IMR-90 (cell line): ENCODE data around the gene RNF4. TPM values are rescaled to one million over a fixed set of nuclear protein-coding genes. Genes with fewer than 3 reads are reported as not detected.

Source experiments
- ATAC-seq: fragments of 200-7000 bp; cut with Tn5 transposase; 2 replicates; pipeline ENCODE4 v1.9.1; 2020; ENCODE audit warnings: low read depth, mild to moderate bottlenecking, moderate library complexity
- BruUV-seq: library from RNA; stranded (reverse); fragments of 400-500 nt; replicated peaks from 2 replicates; lab custom pipeline; 2021; lab: Mats Ljungman, UMichigan
- CTCF ChIA-PET: fragments of 300-600 bp; formaldehyde crosslinking; extraction: SDS; loops from one replicate; lab custom pipeline; 2021; ENCODE audit warnings: antibody characterized with exemption; lab: Yijun Ruan, JAX
- POLR2A ChIA-PET: fragments of 300-600 bp; sonication (Branson Sonifier 250); formaldehyde crosslinking; loops from one replicate; lab custom pipeline; 2022; ENCODE audit warnings: antibody characterized with exemption; ENCODE audit not compliant: unreplicated experiment; lab: Charles Lee
- DNase-seq: peaks from one replicate; pipeline ENCODE4 v3.0.0; 2013
- H2AFZ ChIP-seq: replicated peaks from 2 replicates; pipeline ENCODE3; 2013; ENCODE audit warnings: low read length, mild to moderate bottlenecking; ENCODE audit not compliant: poor library complexity
- H2AK5ac ChIP-seq: 2 replicates; pipeline ENCODE4 v1.6.1; 2013; ENCODE audit warnings: low read depth, low read length, inconsistent platforms
- H2AK9ac ChIP-seq: replicated peaks from 2 replicates; pipeline ENCODE3; 2013; ENCODE audit warnings: mild to moderate bottlenecking, low read depth, low read length, moderate library complexity; ENCODE audit not compliant: poor library complexity
- H2BK120ac ChIP-seq: 2 replicates; pipeline ENCODE4 v1.6.1; 2013; ENCODE audit warnings: low read depth, low read length, inconsistent platforms
- H2BK15ac ChIP-seq: 3 replicates; pipeline ENCODE4 v1.6.1; 2013; ENCODE audit warnings: low read depth, low read length, inconsistent platforms
- H2BK20ac ChIP-seq: 2 replicates; pipeline ENCODE4 v1.6.1; 2013; ENCODE audit warnings: low read depth, mild to moderate bottlenecking, inconsistent platforms, low read length, moderate library complexity
- H2BK5ac ChIP-seq: 2 replicates; pipeline ENCODE4 v1.6.1; 2013; ENCODE audit warnings: mild to moderate bottlenecking, low read depth, low read length, inconsistent platforms; ENCODE audit not compliant: poor library complexity, severe bottlenecking
- H3K14ac ChIP-seq: replicated peaks from 2 replicates; pipeline ENCODE4 v1.6.1; 2013; ENCODE audit warnings: low read depth, low read length, inconsistent platforms
- H3K18ac ChIP-seq: 2 replicates; pipeline ENCODE4 v1.6.1; 2013; ENCODE audit warnings: low read depth, low read length, control low read depth
- H3K23ac ChIP-seq: 2 replicates; pipeline ENCODE4 v1.6.1; 2013; ENCODE audit warnings: low read depth, low read length, inconsistent platforms
- H3K27ac ChIP-seq: 2 replicates; pipeline ENCODE4 v1.5.1; 2013; ENCODE audit warnings: mild to moderate bottlenecking, control low read depth, low read length; ENCODE audit not compliant: insufficient read depth
- H3K27me3 ChIP-seq: 2 replicates; pipeline ENCODE4 v1.6.1; 2013; ENCODE audit warnings: low read length; ENCODE audit not compliant: control insufficient read depth, insufficient read depth
- H3K36me3 ChIP-seq: 2 replicates; pipeline ENCODE4 v1.6.1; 2013; ENCODE audit warnings: low read length, mixed read lengths; ENCODE audit not compliant: control insufficient read depth, insufficient read depth
- H3K4ac ChIP-seq: 2 replicates; pipeline ENCODE4 v1.6.1; 2013; ENCODE audit warnings: low read depth, low read length, inconsistent platforms
- H3K4me1 ChIP-seq: 2 replicates; pipeline ENCODE4 v1.6.1; 2013; ENCODE audit warnings: low read length, mixed read lengths; ENCODE audit not compliant: control insufficient read depth, insufficient read depth
- H3K4me2 ChIP-seq: 2 replicates; pipeline ENCODE4 v1.6.1; 2013; ENCODE audit warnings: low read depth, mild to moderate bottlenecking, control low read depth, low read length, moderate library complexity
- H3K4me3 ChIP-seq: 2 replicates; pipeline ENCODE4 v1.5.1; 2013; ENCODE audit warnings: low read depth, mild to moderate bottlenecking, control low read depth, low read length, moderate library complexity; ENCODE audit not compliant: insufficient read depth
- H3K56ac ChIP-seq: 2 replicates; pipeline ENCODE4 v1.6.1; 2013; ENCODE audit warnings: low read length, inconsistent platforms; ENCODE audit not compliant: insufficient read depth; ENCODE audit errors: extremely low read depth
- H3K79me1 ChIP-seq, 2 experiments: 2 replicates each; pipeline ENCODE4 v1.6.1; 2013; ENCODE audit warnings: low read length in 2 of 2, inconsistent platforms in 1 of 2, low read depth in 1 of 2
- H3K9ac ChIP-seq: 2 replicates; pipeline ENCODE4 v1.6.1; 2013; ENCODE audit warnings: low read depth, low read length, control low read depth
- H3K9me1 ChIP-seq: 2 replicates; pipeline ENCODE4 v1.6.1; 2013; ENCODE audit warnings: low read length, inconsistent platforms; ENCODE audit not compliant: insufficient read depth
- H3K9me3 ChIP-seq: 2 replicates; pipeline ENCODE4 v1.6.1; 2013; ENCODE audit warnings: low read length; ENCODE audit not compliant: control insufficient read depth, insufficient read depth
- H4K20me1 ChIP-seq: 2 replicates; pipeline ENCODE4 v1.6.1; 2013; ENCODE audit warnings: low read length, inconsistent platforms; ENCODE audit not compliant: insufficient read depth
- H4K5ac ChIP-seq: 2 replicates; pipeline ENCODE4 v1.6.1; 2013; ENCODE audit warnings: mild to moderate bottlenecking, low read depth, low read length, control low read depth
- H4K8ac ChIP-seq, 2 experiments: 2 replicates each; pipeline ENCODE4 v1.6.1; 2013; ENCODE audit warnings: low read depth in 2 of 2, low read length in 2 of 2, control low read depth in 1 of 2, inconsistent platforms in 1 of 2
- H4K91ac ChIP-seq: 2 replicates; pipeline ENCODE4 v1.6.1; 2013; ENCODE audit warnings: low read depth, low read length, inconsistent platforms; ENCODE audit not compliant: insufficient read depth
- BHLHE40 ChIP-seq: fragments of 150-350 bp; IDR thresholded peaks from 2 replicates; pipeline ENCODE4 v1.6.1; 2016; ENCODE audit warnings: mild to moderate bottlenecking, low read depth, low read length
- CEBPB ChIP-seq: IDR thresholded peaks from 2 replicates; pipeline ENCODE4 v1.6.1; 2012; ENCODE audit warnings: low read depth, low read length, improper control_type of control experiment
- CHD1 ChIP-seq: IDR thresholded peaks from 2 replicates; pipeline ENCODE4 v1.6.1; 2012; ENCODE audit warnings: low read depth, low read length, improper control_type of control experiment
- ELK1 ChIP-seq: fragments of 150-350 bp; IDR thresholded peaks from 2 replicates; pipeline ENCODE4 v1.6.1; 2016; ENCODE audit warnings: low read depth, mild to moderate bottlenecking, low read length, moderate library complexity, borderline replicate concordance
- FOS ChIP-seq: fragments of 150-350 bp; IDR thresholded peaks from 2 replicates; pipeline ENCODE4 v1.6.1; 2016; ENCODE audit warnings: low read depth, low read length
- MAFK ChIP-seq: IDR thresholded peaks from 2 replicates; pipeline ENCODE4 v1.6.1; 2012; ENCODE audit warnings: low read depth, low read length, improper control_type of control experiment
- MAZ ChIP-seq: IDR thresholded peaks from 2 replicates; pipeline ENCODE4 v1.6.1; 2012; ENCODE audit warnings: low read depth, mild to moderate bottlenecking, low read length, improper control_type of control experiment, moderate library complexity, borderline replicate concordance
- MXI1 ChIP-seq: IDR thresholded peaks from 2 replicates; pipeline ENCODE4 v1.6.1; 2012; ENCODE audit warnings: low read depth, mild to moderate bottlenecking, low read length, moderate library complexity, borderline replicate concordance
- NFE2L2 ChIP-seq: fragments of 150-350 bp; IDR thresholded peaks from 2 replicates; pipeline ENCODE4 v1.6.1; 2016; ENCODE audit warnings: low read depth, mild to moderate bottlenecking, low read length
- POLR2A ChIP-seq: IDR thresholded peaks from 2 replicates; pipeline ENCODE4 v1.6.1; 2012; ENCODE audit warnings: mild to moderate bottlenecking, low read depth, low read length
- RAD21 ChIP-seq: IDR thresholded peaks from 2 replicates; pipeline ENCODE4 v1.6.1; 2012; ENCODE audit warnings: low read length, improper control_type of control experiment
- RCOR1 ChIP-seq: IDR thresholded peaks from 2 replicates; pipeline ENCODE4 v1.6.1; 2012; ENCODE audit warnings: mild to moderate bottlenecking, low read length, improper control_type of control experiment; ENCODE audit not compliant: insufficient replicate concordance
- RFX5 ChIP-seq: IDR thresholded peaks from 2 replicates; pipeline ENCODE4 v1.8.0; 2012; ENCODE audit warnings: low read depth, mild to moderate bottlenecking, low read length, moderate library complexity
- WGBS, 2 experiments: methylation state at CpG; one replicate each; pipeline versions ENCODE4 v1.1.5 to v1.1.7; 2013; ENCODE audit warnings: missing lambda C conversion rate in 2 of 2; ENCODE audit not compliant: insufficient read length in 1 of 2; ENCODE audit errors: extremely low coverage in 2 of 2; 5-methylcytosine and 5-hydroxymethylcytosine counted together
- dilution Hi-C: fragments of 300-500 bp; cut with HindIII; formaldehyde crosslinking; loops from one replicate; pipeline ENCODE4 v1.14.3; 2018; ENCODE audit warnings: low sequenced_read_pairs; ENCODE audit not compliant: unreplicated experiment
- in situ Hi-C: fragments of 300-500 bp; cut with MboI; formaldehyde crosslinking; loops from 3 replicates; pipeline ENCODE4 v1.14.3; 2019; ENCODE audit warnings: low sequenced_read_pairs, inconsistent platforms, mixed read lengths
- intact Hi-C: fragments of 100-400 bp; cut with micrococcal nuclease; formaldehyde crosslinking; loops from 2 replicates; pipeline ENCODE4 v1.10.0; 2022
- polyA plus RNA-seq, 3 experiments: library from polyadenylated mRNA; depleted of rRNA; stranded (reverse); fragments of >200 nt; gene quantifications; 2 replicates each; pipeline ENCODE4 v1.2.3, GENCODE V29; 2012; ENCODE audit warnings: low replicate concordance in 1 of 3
- total RNA-seq: library from RNA; depleted of rRNA; stranded (reverse); fragments of >200 nt; gene quantifications from 2 replicates; pipeline ENCODE4 v1.2.3, GENCODE V29; 2012
- TF ChIP-seq, protein P1 (sequence below): fragments of 150-350 bp; IDR thresholded peaks from 2 replicates; pipeline ENCODE4 v1.6.1; 2017; ENCODE audit warnings: mild to moderate bottlenecking, antibody characterized with exemption, low read length, low read depth

RNF4 gene
- total and polyA plus RNA-seq, 2 of the 4 experiments (the other 2 are of a cell fraction) = 63.8 to 73.8 TPM

GRCh38 chr4:2462218-2462991 is 6.5 kb upstream of the RNF4 start:
- H2AK9ac ChIP-seq = peak overlapping the region; percentile 28
- peak overlapping the region; percentile 74 for H3K4me2 ChIP-seq
- peaks cover 3% of the 10 kb centered on the region; the same call in 1 of the 2 replicates for H3K9me1 ChIP-seq
- ATAC-seq (peak; percentile 97), DNase-seq (peak; percentile 76)
- peak overlapping the region; percentile 93 for H2AFZ ChIP-seq
- H4K8ac ChIP-seq = peak overlapping the region in 1 of 2 experiments; percentile 33; a peak in 1 of 4 replicates
- H3K27ac ChIP-seq = peak overlapping the region; percentile 6; the same call in 1 of the 2 replicates
- H2BK20ac ChIP-seq = no peak overlapping the region
- no peak overlapping the region for H2BK120ac ChIP-seq
- intact Hi-C loops = loop anchor here (5.0 kb wide), 1 partner anchor 220 kb away; the partner anchor contains the start of genes HAUS3 and POLN
- H3K56ac ChIP-seq = no peak overlapping the region
- H3K36me3 ChIP-seq = peaks cover 2% of the 10 kb centered on the region; the same call in 1 of the 2 replicates
- in situ Hi-C loops = no loop called here
- no TSS peak for BruUV-seq
- H2BK15ac ChIP-seq = no peak overlapping the region
- dilution Hi-C loops = no loop called here
- peak overlapping the region; percentile 37 for H3K4me3 ChIP-seq
- peaks cover 3 to 4% of the 10 kb centered on the region in 2 experiments; a peak in 1 of 4 replicates for H3K79me1 ChIP-seq
- H3K18ac ChIP-seq = no peak overlapping the region
- H2AK5ac ChIP-seq = no peak overlapping the region
- H4K91ac ChIP-seq = no peak overlapping the region
- H2BK5ac ChIP-seq = no peak overlapping the region
- ChIA-PET POLR2A (interaction anchor here (0.6 kb wide), 2 partner anchors 80 to 185 kb away, joined by 3 to 4 read pairs; no protein-coding TSS in a partner anchor), CTCF (interaction anchor here (0.6 kb wide), 2 partner anchors 242 to 979 kb away, joined by 3 read pairs; no protein-coding TSS in a partner anchor)
- no peak overlapping the region for H3K4ac ChIP-seq
- no peak overlapping the region for H4K5ac ChIP-seq
- H3K9ac ChIP-seq = peak overlapping the region; percentile 50; the same call in 1 of the 2 replicates
- peaks cover 8% of the 10 kb centered on the region for H3K27me3 ChIP-seq
- H3K23ac ChIP-seq = no peak overlapping the region
- H3K9me3 ChIP-seq = no peaks in the 10 kb centered on the region
- H4K20me1 ChIP-seq = no peaks in the 10 kb centered on the region; the same call in 1 of the 2 replicates
- H3K4me1 ChIP-seq = peaks cover 2% of the 10 kb centered on the region; the same call in 1 of the 2 replicates
- 4% methylated on average over 51 of the region's 99 CpGs; no CpG with 5 or more reads in 1 of the 2 experiments for WGBS, 2 experiments
- H3K14ac ChIP-seq = no peak overlapping the region
- TF ChIP-seq NFE2L2 = no peak
- no peak for TF ChIP-seq MAFK
- no peak for TF ChIP-seq CEBPB
- TF ChIP-seq RAD21 = peak; percentile 62
- peak; percentile 31; the same call in 1 of the 2 replicates for TF ChIP-seq MXI1
- no peak for TF ChIP-seq CHD1
- TF ChIP-seq RFX5 = no peak
- no peak for TF ChIP-seq FOS
- TF ChIP-seq, protein P1, sequence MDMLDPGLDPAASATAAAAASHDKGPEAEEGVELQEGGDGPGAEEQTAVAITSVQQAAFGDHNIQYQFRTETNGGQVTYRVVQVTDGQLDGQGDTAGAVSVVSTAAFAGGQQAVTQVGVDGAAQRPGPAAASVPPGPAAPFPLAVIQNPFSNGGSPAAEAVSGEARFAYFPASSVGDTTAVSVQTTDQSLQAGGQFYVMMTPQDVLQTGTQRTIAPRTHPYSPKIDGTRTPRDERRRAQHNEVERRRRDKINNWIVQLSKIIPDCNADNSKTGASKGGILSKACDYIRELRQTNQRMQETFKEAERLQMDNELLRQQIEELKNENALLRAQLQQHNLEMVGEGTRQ = 0 out of 2 replicates have a peak, but pooled peaks have one; percentile 21
- TF ChIP-seq MAZ = no peak
- no peak for TF ChIP-seq POLR2A
- TF ChIP-seq RCOR1 = no peak
- TF ChIP-seq BHLHE40 = peak; percentile 71; the same call in 1 of the 2 replicates
- TF ChIP-seq ELK1 = no peak
